Measurements from ENCODE around the gene PTPRM.

- TF ChIP-seq POLR2A (IDR thresholded peaks at IDR 0.05; ENCODE audit: low read depth, low read length) (no peak), EZH2 (IDR thresholded peaks at IDR 0.05; ENCODE audit: borderline replicate concordance, low read depth, low read length, severe bottlenecking) (no peak), POLR2AphosphoS5 (IDR thresholded peaks at IDR 0.05; ENCODE audit: insufficient read depth, low read depth, low read length) (no peak), FOS (IDR thresholded peaks at IDR 0.05; ENCODE audit: borderline replicate concordance, insufficient read depth, low read length) (no peak)
- TF ChIP-seq, protein P1, sequence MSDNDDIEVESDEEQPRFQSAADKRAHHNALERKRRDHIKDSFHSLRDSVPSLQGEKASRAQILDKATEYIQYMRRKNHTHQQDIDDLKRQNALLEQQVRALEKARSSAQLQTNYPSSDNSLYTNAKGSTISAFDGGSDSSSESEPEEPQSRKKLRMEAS (IDR thresholded peaks at IDR 0.05; ENCODE audit: insufficient read depth, insufficient read length), result no peak
- TF ChIP-seq, protein P2, sequence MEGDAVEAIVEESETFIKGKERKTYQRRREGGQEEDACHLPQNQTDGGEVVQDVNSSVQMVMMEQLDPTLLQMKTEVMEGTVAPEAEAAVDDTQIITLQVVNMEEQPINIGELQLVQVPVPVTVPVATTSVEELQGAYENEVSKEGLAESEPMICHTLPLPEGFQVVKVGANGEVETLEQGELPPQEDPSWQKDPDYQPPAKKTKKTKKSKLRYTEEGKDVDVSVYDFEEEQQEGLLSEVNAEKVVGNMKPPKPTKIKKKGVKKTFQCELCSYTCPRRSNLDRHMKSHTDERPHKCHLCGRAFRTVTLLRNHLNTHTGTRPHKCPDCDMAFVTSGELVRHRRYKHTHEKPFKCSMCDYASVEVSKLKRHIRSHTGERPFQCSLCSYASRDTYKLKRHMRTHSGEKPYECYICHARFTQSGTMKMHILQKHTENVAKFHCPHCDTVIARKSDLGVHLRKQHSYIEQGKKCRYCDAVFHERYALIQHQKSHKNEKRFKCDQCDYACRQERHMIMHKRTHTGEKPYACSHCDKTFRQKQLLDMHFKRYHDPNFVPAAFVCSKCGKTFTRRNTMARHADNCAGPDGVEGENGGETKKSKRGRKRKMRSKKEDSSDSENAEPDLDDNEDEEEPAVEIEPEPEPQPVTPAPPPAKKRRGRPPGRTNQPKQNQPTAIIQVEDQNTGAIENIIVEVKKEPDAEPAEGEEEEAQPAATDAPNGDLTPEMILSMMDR (IDR thresholded peaks at IDR 0.05; ENCODE audit: extremely low read depth in 1 of 2, insufficient read depth in 1 of 2, low read depth in 1 of 2, low read length in 2 of 2), result no peak
Measured at GRCh38 chr18:8412117-8412516, 845.0 kb downstream of the PTPRM start.

Measured in endothelial cell of umbilical vein (primary cell).